ENCODE measurements around the gene CD3G. TPM values are rescaled to one million over a fixed set of nuclear protein-coding genes. Genes with fewer than 3 reads are reported as not detected.
"Not testable (repeated sequence)": the region's sequence is repeated elsewhere in the genome, so short reads cannot be mapped to it uniquely, and the experiment has no call there.

CD3G gene
- polyA plus RNA-seq, 4 donors = 0.45 to 7.3 (median 1.4) TPM

GRCh38 chr11:118308995-118309528, 35.1 kb upstream of the CD3G start:
- not testable (repeated sequence) for H3K4me1 ChIP-seq (ENCODE audit: control insufficient read depth in 3 of 3, insufficient read depth in 2 of 3, low read depth in 1 of 3, low read length in 2 of 3); H3K27me3 ChIP-seq (ENCODE audit: control insufficient read depth in 3 of 3, insufficient read depth in 3 of 3, low read length in 3 of 3); FAIRE-seq; H3K27ac ChIP-seq (ENCODE audit: low read depth in 1 of 3, low read length in 2 of 3); H3K4me3 ChIP-seq (ENCODE audit: low read depth in 1 of 3, low read length in 3 of 3); H3K9me3 ChIP-seq (ENCODE audit: control insufficient read depth in 2 of 2, insufficient read depth in 1 of 2, low read depth in 1 of 2, low read length in 1 of 2); H3K36me3 ChIP-seq (ENCODE audit: control insufficient read depth in 3 of 3, insufficient read depth in 2 of 3, low read depth in 1 of 3, low read length in 3 of 3); DNase-seq
- 87 to 93% (median 87%) methylated on average over 5 of the region's 5 CpGs for WGBS, 3 donors

GRCh38 chr11:118310271-118310670, 33.9 kb upstream of the CD3G start:
- H3K9me3 ChIP-seq (ENCODE audit: control insufficient read depth in 2 of 2, insufficient read depth in 1 of 2, low read depth in 1 of 2, low read length in 1 of 2) = no peaks in the 10 kb centered on the region
- FAIRE-seq (no peak), DNase-seq (no peak)
- no peak overlapping the region for H3K4me3 ChIP-seq (ENCODE audit: low read depth in 1 of 3, low read length in 3 of 3)
- no peaks in the 10 kb centered on the region for H3K36me3 ChIP-seq (ENCODE audit: control insufficient read depth in 3 of 3, insufficient read depth in 2 of 3, low read depth in 1 of 3, low read length in 3 of 3)
- H3K27ac ChIP-seq (ENCODE audit: low read depth in 1 of 3, low read length in 2 of 3) = no peak overlapping the region
- H3K4me1 ChIP-seq (ENCODE audit: control insufficient read depth in 3 of 3, insufficient read depth in 2 of 3, low read depth in 1 of 3, low read length in 2 of 3) = peaks cover 0 to 6% (median 3%) of the 10 kb centered on the region in 3 donors
- WGBS, 3 donors = 91 to 97% (median 94%) methylated on average over 3 of the region's 3 CpGs
- H3K27me3 ChIP-seq (ENCODE audit: control insufficient read depth in 3 of 3, insufficient read depth in 3 of 3, low read length in 3 of 3) = peaks cover 0 to 4% (median 0%) of the 10 kb centered on the region in 3 donors

GRCh38 chr11:118310781-118311485, 33.2 kb upstream of the CD3G start:
- DNase-seq (no peak), FAIRE-seq (no peak)
- H3K36me3 ChIP-seq (ENCODE audit: control insufficient read depth in 3 of 3, insufficient read depth in 2 of 3, low read depth in 1 of 3, low read length in 3 of 3) = no peaks in the 10 kb centered on the region
- H3K27ac ChIP-seq (ENCODE audit: low read depth in 1 of 3, low read length in 2 of 3) = no peak overlapping the region
- H3K27me3 ChIP-seq (ENCODE audit: control insufficient read depth in 3 of 3, insufficient read depth in 3 of 3, low read length in 3 of 3) = peaks cover 0 to 4% (median 0%) of the 10 kb centered on the region in 3 donors
- WGBS, 3 donors = 42 to 54% (median 46%) methylated on average over 3 of the region's 3 CpGs
- no peak overlapping the region for H3K4me3 ChIP-seq (ENCODE audit: low read depth in 1 of 3, low read length in 3 of 3)
- no peaks in the 10 kb centered on the region for H3K9me3 ChIP-seq (ENCODE audit: control insufficient read depth in 2 of 2, insufficient read depth in 1 of 2, low read depth in 1 of 2, low read length in 1 of 2)
- H3K4me1 ChIP-seq (ENCODE audit: control insufficient read depth in 3 of 3, insufficient read depth in 2 of 3, low read depth in 1 of 3, low read length in 2 of 3) = peaks cover 0 to 9% (median 4%) of the 10 kb centered on the region in 3 donors

- 71 to 73% (median 73%) methylated on average over 4 of the region's 4 CpGs for WGBS, 3 donors
- FAIRE-seq (no peak), DNase-seq (no peak)
- no peak overlapping the region for H3K27ac ChIP-seq (ENCODE audit: low read depth in 1 of 3, low read length in 2 of 3)
- H3K4me3 ChIP-seq (ENCODE audit: low read depth in 1 of 3, low read length in 3 of 3) = no peak overlapping the region
- peaks cover 0 to 4% (median 0%) of the 10 kb centered on the region in 3 donors for H3K27me3 ChIP-seq (ENCODE audit: control insufficient read depth in 3 of 3, insufficient read depth in 3 of 3, low read length in 3 of 3)
- no peaks in the 10 kb centered on the region for H3K36me3 ChIP-seq (ENCODE audit: control insufficient read depth in 3 of 3, insufficient read depth in 2 of 3, low read depth in 1 of 3, low read length in 3 of 3)
- H3K9me3 ChIP-seq (ENCODE audit: control insufficient read depth in 2 of 2, insufficient read depth in 1 of 2, low read depth in 1 of 2, low read length in 1 of 2) = no peaks in the 10 kb centered on the region
- H3K4me1 ChIP-seq (ENCODE audit: control insufficient read depth in 3 of 3, insufficient read depth in 2 of 3, low read depth in 1 of 3, low read length in 2 of 3) = peaks cover 0 to 9% (median 4%) of the 10 kb centered on the region in 3 donors
These were observed 32.6 kb upstream of the CD3G start for GRCh38 chr11:118311518-118311917.

- WGBS, 3 donors = 91 to 92% (median 91%) methylated on average over 2 of the region's 2 CpGs
These were observed 31.8 kb upstream of the CD3G start for GRCh38 chr11:118312328-118312727.

GRCh38 chr11:118313242-118313641, 30.9 kb upstream of the CD3G start:
- Histone ChIP-seq H3K4me1 (ENCODE audit: control insufficient read depth in 3 of 3, insufficient read depth in 2 of 3, low read depth in 1 of 3, low read length in 2 of 3) (peaks cover 0 to 12% (median 4%) of the 10 kb centered on the region in 3 donors), H3K27ac (ENCODE audit: low read depth in 1 of 3, low read length in 2 of 3) (no peak overlapping the region), H3K27me3 (ENCODE audit: control insufficient read depth in 3 of 3, insufficient read depth in 3 of 3, low read length in 3 of 3) (peaks cover 0 to 4% (median 0%) of the 10 kb centered on the region in 3 donors), H3K36me3 (ENCODE audit: control insufficient read depth in 3 of 3, insufficient read depth in 2 of 3, low read depth in 1 of 3, low read length in 3 of 3) (no peaks in the 10 kb centered on the region), H3K9me3 (ENCODE audit: control insufficient read depth in 2 of 2, insufficient read depth in 1 of 2, low read depth in 1 of 2, low read length in 1 of 2) (no peaks in the 10 kb centered on the region), H3K4me3 (ENCODE audit: low read depth in 1 of 3, low read length in 3 of 3) (no peak overlapping the region)
- no peak for DNase-seq
- FAIRE-seq = no peak
- WGBS, 3 donors = 65 to 83% (median 74%) methylated on average over 4 of the region's 4 CpGs

More at GRCh38 chr11:118312328-118312727, 31.8 kb upstream of the CD3G start:
- Histone ChIP-seq H3K27me3 (ENCODE audit: control insufficient read depth in 3 of 3, insufficient read depth in 3 of 3, low read length in 3 of 3) (peaks cover 0 to 4% (median 0%) of the 10 kb centered on the region in 3 donors), H3K9me3 (ENCODE audit: control insufficient read depth in 2 of 2, insufficient read depth in 1 of 2, low read depth in 1 of 2, low read length in 1 of 2) (no peaks in the 10 kb centered on the region), H3K4me3 (ENCODE audit: low read depth in 1 of 3, low read length in 3 of 3) (no peak overlapping the region), H3K36me3 (ENCODE audit: control insufficient read depth in 3 of 3, insufficient read depth in 2 of 3, low read depth in 1 of 3, low read length in 3 of 3) (no peaks in the 10 kb centered on the region), H3K27ac (ENCODE audit: low read depth in 1 of 3, low read length in 2 of 3) (no peak overlapping the region), H3K4me1 (ENCODE audit: control insufficient read depth in 3 of 3, insufficient read depth in 2 of 3, low read depth in 1 of 3, low read length in 2 of 3) (peaks cover 0 to 12% (median 4%) of the 10 kb centered on the region in 3 donors)
- no peak for FAIRE-seq
- DNase-seq = no peak

GRCh38 chr11:118314988-118315411, 29.1 kb upstream of the CD3G start:
- Histone ChIP-seq H3K36me3 (ENCODE audit: control insufficient read depth in 3 of 3, insufficient read depth in 2 of 3, low read depth in 1 of 3, low read length in 3 of 3) (no peaks in the 10 kb centered on the region), H3K27me3 (ENCODE audit: control insufficient read depth in 3 of 3, insufficient read depth in 3 of 3, low read length in 3 of 3) (peaks cover 0 to 4% (median 0%) of the 10 kb centered on the region in 3 donors), H3K4me3 (ENCODE audit: low read depth in 1 of 3, low read length in 3 of 3) (no peak overlapping the region), H3K27ac (ENCODE audit: low read depth in 1 of 3, low read length in 2 of 3) (peak overlapping the region in 1 of 3 donors; percentile 25), H3K9me3 (ENCODE audit: control insufficient read depth in 2 of 2, insufficient read depth in 1 of 2, low read depth in 1 of 2, low read length in 1 of 2) (no peaks in the 10 kb centered on the region), H3K4me1 (ENCODE audit: control insufficient read depth in 3 of 3, insufficient read depth in 2 of 3, low read depth in 1 of 3, low read length in 2 of 3) (peaks cover 3 to 17% (median 4%) of the 10 kb centered on the region in 3 donors)
- peak; percentile 46 to 60 for DNase-seq
- no peak for FAIRE-seq
- WGBS, 3 donors = 19 to 38% (median 32%) methylated on average over 7 of the region's 7 CpGs

GRCh38 chr11:118318124-118318523, 26.0 kb upstream of the CD3G start:
- FAIRE-seq = no peak
- Histone ChIP-seq H3K9me3 (ENCODE audit: control insufficient read depth in 2 of 2, insufficient read depth in 1 of 2, low read depth in 1 of 2, low read length in 1 of 2) (no peaks in the 10 kb centered on the region), H3K4me1 (ENCODE audit: control insufficient read depth in 3 of 3, insufficient read depth in 2 of 3, low read depth in 1 of 3, low read length in 2 of 3) (peaks cover 4 to 27% (median 6%) of the 10 kb centered on the region in 3 donors), H3K4me3 (ENCODE audit: low read depth in 1 of 3, low read length in 3 of 3) (no peak overlapping the region), H3K27me3 (ENCODE audit: control insufficient read depth in 3 of 3, insufficient read depth in 3 of 3, low read length in 3 of 3) (no peaks in the 10 kb centered on the region), H3K36me3 (ENCODE audit: control insufficient read depth in 3 of 3, insufficient read depth in 2 of 3, low read depth in 1 of 3, low read length in 3 of 3) (no peaks in the 10 kb centered on the region), H3K27ac (ENCODE audit: low read depth in 1 of 3, low read length in 2 of 3) (no peak overlapping the region)
- WGBS, 3 donors = 64 to 77% (median 71%) methylated on average over 4 of the region's 4 CpGs
- DNase-seq = no peak
